K562 (cell line): ENCODE measurements around the gene PPP1R14C.

Experiments used
- BRF2 ChIP-seq: IDR thresholded peaks from 3 replicates; pipeline ENCODE4 v1.6.1; 2011; ENCODE audit warnings: borderline replicate concordance, mild to moderate bottlenecking; ENCODE audit not compliant: insufficient read length, insufficient read depth
- CTCF ChIP-seq, 3 experiments: IDR thresholded peaks in 2 of 3; conservative IDR thresholded peaks in 1 of 3; 2 replicates each; pipeline ENCODE4 v1.5.1; 2011 to 2012; ENCODE audit warnings: low read length in 3 of 3, mild to moderate bottlenecking in 3 of 3, control low read depth in 2 of 3, improper control_type of control experiment in 1 of 3, inconsistent platforms in 1 of 3, low read depth in 1 of 3, mixed read lengths in 1 of 3, moderate library complexity in 1 of 3; ENCODE audit not compliant: insufficient read depth in 2 of 3
- DLX4 ChIP-seq: fragments of 250-450 bp; sonication (Bioruptor Pico); IDR thresholded peaks from 2 replicates; pipeline ENCODE4 v1.6.1; 2021; ENCODE audit warnings: mild to moderate bottlenecking
- FOXA1 ChIP-seq: fragments of 450-650 bp; IDR thresholded peaks from 2 replicates; pipeline ENCODE4 v1.6.1; 2016; ENCODE audit warnings: mild to moderate bottlenecking, borderline replicate concordance
- JUN ChIP-seq, 2 experiments: sonication (generic) in 1 of 2; formaldehyde crosslinking in 1 of 2; IDR thresholded peaks; 2 replicates each; pipeline versions ENCODE4 v1.6.1 to v1.8.0; 2012 to 2022; ENCODE audit warnings: borderline replicate concordance in 2 of 2, mild to moderate bottlenecking in 2 of 2, improper control_type of control experiment in 1 of 2, low read depth in 1 of 2, low read length in 1 of 2, missing genetic modification reagents in 1 of 2
- MBD1 ChIP-seq: fragments of 250-450 bp; sonication (Bioruptor Pico); IDR thresholded peaks from 2 replicates; pipeline ENCODE4 v1.8.0; 2022; ENCODE audit warnings: inconsistent platforms
- MYC ChIP-seq, 2 experiments: fragments of 250-450 bp in 1 of 2; sonication (Bioruptor Pico) in 1 of 2; IDR thresholded peaks; 2 replicates each; pipeline versions ENCODE4 v1.5.1 to v1.6.1; 2012 to 2021; ENCODE audit warnings: low read depth in 2 of 2, borderline replicate concordance in 1 of 2, improper control_type of control experiment in 1 of 2, low read length in 1 of 2, mild to moderate bottlenecking in 1 of 2, moderate library complexity in 1 of 2
- PCBP1 ChIP-seq: fragments of 200-400 bp; formaldehyde crosslinking; IDR thresholded peaks from 2 replicates; pipeline ENCODE4 v1.6.1; 2018; ENCODE audit warnings: mild to moderate bottlenecking, low read depth, low read length; ENCODE audit not compliant: poor library complexity, severe bottlenecking
- SRF ChIP-seq, 2 experiments: fragments of 250-450, 450-650 bp in 1 of 2; sonication (Bioruptor Pico) in 1 of 2; sonication (generic) in 1 of 2; formaldehyde crosslinking; IDR thresholded peaks; 2 replicates each; pipeline versions ENCODE4 v1.5.0 to v1.5.1; 2020 to 2022; ENCODE audit warnings: mild to moderate bottlenecking in 1 of 2, missing genetic modification reagents in 1 of 2
- ZNF592 ChIP-seq: fragments of 450-650 bp; IDR thresholded peaks from 2 replicates; pipeline ENCODE4 v1.6.1; 2017; ENCODE audit warnings: antibody characterized with exemption, mild to moderate bottlenecking

GRCh38 chr6:150126641-150127291 lies 16.1 kb upstream of the PPP1R14C start:
- TF ChIP-seq SRF (CRISPR knock-in tag; IDR thresholded peaks at IDR 0.05): no peak
- TF ChIP-seq CTCF (IDR thresholded peaks at IDR 0.05 in 2 of 3, conservative IDR thresholded peaks at IDR 0.05 in 1 of 3; ENCODE audit: insufficient read depth in 2 of 3, low read depth in 1 of 3, low read length in 3 of 3): no peak
- TF ChIP-seq MBD1 (CRISPR knock-in tag): no peak
- TF ChIP-seq DLX4: no peak
- TF ChIP-seq BRF2: no peak
- TF ChIP-seq MYC (IDR thresholded peaks at IDR 0.05; ENCODE audit: low read depth, low read length): no peak
- TF ChIP-seq MYC (CRISPR knock-in tag; IDR thresholded peaks at IDR 0.05; ENCODE audit: borderline replicate concordance, low read depth): no peak
- TF ChIP-seq ZNF592: no peak
- TF ChIP-seq PCBP1: no peak
- TF ChIP-seq FOXA1: no peak
- TF ChIP-seq JUN (IDR thresholded peaks at IDR 0.05; ENCODE audit: borderline replicate concordance, low read depth, low read length): no peak
- TF ChIP-seq JUN (CRISPR knock-in tag; IDR thresholded peaks at IDR 0.05; ENCODE audit: borderline replicate concordance): no peak
